Measurements from ENCODE around the gene SYT11.

The SYT11 gene

DNA sequence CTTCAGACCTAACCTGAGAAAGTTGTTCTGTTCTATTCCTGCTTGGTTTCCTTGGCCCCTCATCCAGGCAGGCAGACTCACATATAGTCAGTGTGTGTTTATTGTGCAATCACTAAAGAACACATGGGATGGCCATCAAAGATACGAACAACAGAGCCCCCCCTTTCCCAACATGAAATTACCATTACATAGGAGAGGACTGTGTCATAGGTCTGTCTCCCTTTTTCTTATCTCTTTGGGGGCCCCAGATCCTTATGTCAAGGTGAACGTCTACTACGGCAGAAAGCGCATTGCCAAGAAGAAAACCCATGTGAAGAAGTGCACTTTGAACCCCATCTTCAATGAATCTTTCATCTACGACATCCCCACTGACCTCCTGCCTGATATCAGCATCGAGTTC, 21.6 kb downstream of the SYT11 start:
- Histone ChIP-seq H3K27me3 (ENCODE audit: insufficient read depth, low read length, poor library complexity) (peaks cover 3% of the 10 kb centered on the region), H3K79me2 (ENCODE audit: insufficient read depth, low read length) (no peaks in the 10 kb centered on the region), H3K4me1 (ENCODE audit: insufficient read depth, low read length) (no peaks in the 10 kb centered on the region), H3K36me3 (ENCODE audit: insufficient read depth, low read length) (no peaks in the 10 kb centered on the region), H4K20me1 (ENCODE audit: insufficient read depth, low read length) (no peaks in the 10 kb centered on the region), H3K9ac (ENCODE audit: low read depth, low read length) (no peak overlapping the region), H3K4me3 (ENCODE audit: low read depth in 1 of 2, low read length in 2 of 2) (no peak overlapping the region), H3K27ac (ENCODE audit: low read length) (no peak overlapping the region), H2AFZ (ENCODE audit: low read depth, low read length) (no peak overlapping the region), H3K4me2 (ENCODE audit: insufficient read depth, low read length) (no peak overlapping the region), H3K9me3 (ENCODE audit: insufficient read depth, low read length, severe bottlenecking) (no peaks in the 10 kb centered on the region)
- no peak for DNase-seq
- no peak for ATAC-seq (ENCODE audit: insufficient read depth, low read depth)
- TF ChIP-seq, protein P1, sequence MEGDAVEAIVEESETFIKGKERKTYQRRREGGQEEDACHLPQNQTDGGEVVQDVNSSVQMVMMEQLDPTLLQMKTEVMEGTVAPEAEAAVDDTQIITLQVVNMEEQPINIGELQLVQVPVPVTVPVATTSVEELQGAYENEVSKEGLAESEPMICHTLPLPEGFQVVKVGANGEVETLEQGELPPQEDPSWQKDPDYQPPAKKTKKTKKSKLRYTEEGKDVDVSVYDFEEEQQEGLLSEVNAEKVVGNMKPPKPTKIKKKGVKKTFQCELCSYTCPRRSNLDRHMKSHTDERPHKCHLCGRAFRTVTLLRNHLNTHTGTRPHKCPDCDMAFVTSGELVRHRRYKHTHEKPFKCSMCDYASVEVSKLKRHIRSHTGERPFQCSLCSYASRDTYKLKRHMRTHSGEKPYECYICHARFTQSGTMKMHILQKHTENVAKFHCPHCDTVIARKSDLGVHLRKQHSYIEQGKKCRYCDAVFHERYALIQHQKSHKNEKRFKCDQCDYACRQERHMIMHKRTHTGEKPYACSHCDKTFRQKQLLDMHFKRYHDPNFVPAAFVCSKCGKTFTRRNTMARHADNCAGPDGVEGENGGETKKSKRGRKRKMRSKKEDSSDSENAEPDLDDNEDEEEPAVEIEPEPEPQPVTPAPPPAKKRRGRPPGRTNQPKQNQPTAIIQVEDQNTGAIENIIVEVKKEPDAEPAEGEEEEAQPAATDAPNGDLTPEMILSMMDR (IDR thresholded peaks at IDR 0.05; ENCODE audit: borderline replicate concordance, extremely low read depth, low read length, poor library complexity, severe bottlenecking): no peak
- TF ChIP-seq EZH2 (IDR thresholded peaks at IDR 0.05; ENCODE audit: borderline replicate concordance, low read depth, low read length, severe bottlenecking): no peak

DNA sequence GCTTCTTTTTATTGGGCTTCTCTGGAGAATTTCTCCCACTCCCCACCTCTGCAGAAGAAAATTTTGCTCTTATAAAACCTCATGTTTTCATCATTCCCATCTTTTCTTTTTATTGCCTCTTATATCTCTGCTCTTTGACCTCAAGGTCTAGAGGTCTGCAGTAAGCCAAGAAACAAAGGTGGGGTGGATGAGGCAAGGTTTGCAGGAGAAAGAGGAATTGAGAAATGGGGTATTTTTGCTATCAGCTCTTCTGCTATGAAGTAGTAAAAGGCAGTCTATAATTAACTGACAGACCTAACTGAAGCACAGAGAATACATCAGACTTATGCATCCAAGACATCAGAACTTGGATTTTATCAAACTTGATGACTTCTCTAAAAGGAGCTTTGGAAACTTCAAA, 22.9 kb downstream of the SYT11 start:
- Histone ChIP-seq H3K4me3 (ENCODE audit: low read depth in 1 of 2, low read length in 2 of 2) (no peak overlapping the region), H3K4me1 (ENCODE audit: insufficient read depth, low read length) (no peaks in the 10 kb centered on the region), H3K36me3 (ENCODE audit: insufficient read depth, low read length) (no peaks in the 10 kb centered on the region), H3K9me3 (ENCODE audit: insufficient read depth, low read length, severe bottlenecking) (no peaks in the 10 kb centered on the region), H3K4me2 (ENCODE audit: insufficient read depth, low read length) (no peak overlapping the region), H3K27ac (ENCODE audit: low read length) (no peak overlapping the region), H3K79me2 (ENCODE audit: insufficient read depth, low read length) (no peaks in the 10 kb centered on the region), H3K27me3 (ENCODE audit: insufficient read depth, low read length, poor library complexity) (peaks cover 3% of the 10 kb centered on the region), H4K20me1 (ENCODE audit: insufficient read depth, low read length) (no peaks in the 10 kb centered on the region), H3K9ac (ENCODE audit: low read depth, low read length) (no peak overlapping the region), H2AFZ (ENCODE audit: low read depth, low read length) (no peak overlapping the region)
- TF ChIP-seq, protein P1 (IDR thresholded peaks at IDR 0.05; ENCODE audit: borderline replicate concordance, extremely low read depth, low read length, poor library complexity, severe bottlenecking): no peak
- TF ChIP-seq EZH2 (IDR thresholded peaks at IDR 0.05; ENCODE audit: borderline replicate concordance, low read depth, low read length, severe bottlenecking): no peak
- ATAC-seq (ENCODE audit: insufficient read depth, low read depth): no peak
- DNase-seq: no peak

DNA sequence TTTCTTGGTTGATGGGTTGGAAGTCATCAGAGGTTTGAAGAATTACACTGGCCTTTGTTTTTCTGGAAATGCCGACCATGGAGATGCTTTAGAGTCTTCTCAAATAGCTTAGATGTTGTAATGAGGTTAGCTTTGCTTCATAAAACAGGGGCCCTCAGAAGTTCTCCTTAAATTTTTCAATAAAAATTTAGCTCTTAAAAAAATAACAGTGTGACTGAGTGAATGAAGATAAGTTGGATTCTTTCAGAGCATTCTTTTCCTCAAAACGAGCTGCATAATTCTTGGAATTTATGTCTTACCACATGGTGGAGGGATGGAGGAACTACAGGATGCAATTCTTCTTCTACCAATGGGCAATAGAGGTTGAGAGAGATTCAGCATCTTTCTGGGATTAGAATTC, 23.4 kb downstream of the SYT11 start:
- no peak for DNase-seq

More for the DNA sequence above, 23.4 kb downstream of the SYT11 start:
- H3K9ac ChIP-seq (ENCODE audit: low read depth, low read length): no peak overlapping the region
- H3K4me1 ChIP-seq (ENCODE audit: insufficient read depth, low read length): no peaks in the 10 kb centered on the region
- no peaks in the 10 kb centered on the region for H4K20me1 ChIP-seq (ENCODE audit: insufficient read depth, low read length)
- no peak for TF ChIP-seq EZH2 (IDR thresholded peaks at IDR 0.05; ENCODE audit: borderline replicate concordance, low read depth, low read length, severe bottlenecking)
- TF ChIP-seq, protein P1 (IDR thresholded peaks at IDR 0.05; ENCODE audit: borderline replicate concordance, extremely low read depth, low read length, poor library complexity, severe bottlenecking): no peak
- no peak overlapping the region for H3K4me2 ChIP-seq (ENCODE audit: insufficient read depth, low read length)
- H3K27ac ChIP-seq (ENCODE audit: low read length): no peak overlapping the region
- H2AFZ ChIP-seq (ENCODE audit: low read depth, low read length): no peak overlapping the region
- no peaks in the 10 kb centered on the region for H3K9me3 ChIP-seq (ENCODE audit: insufficient read depth, low read length, severe bottlenecking)
- no peak for ATAC-seq (ENCODE audit: insufficient read depth, low read depth)
- H3K79me2 ChIP-seq (ENCODE audit: insufficient read depth, low read length): no peaks in the 10 kb centered on the region
- no peak overlapping the region for H3K4me3 ChIP-seq (ENCODE audit: low read depth in 1 of 2, low read length in 2 of 2)
- peaks cover 3% of the 10 kb centered on the region for H3K27me3 ChIP-seq (ENCODE audit: insufficient read depth, low read length, poor library complexity)
- H3K36me3 ChIP-seq (ENCODE audit: insufficient read depth, low read length): no peaks in the 10 kb centered on the region

All from DND-41 (cell line).